Prostate gland (tissue), 2 donors: Measurements from ENCODE around the gene COX6B1.

ENCODE experiments used
- POLR2AphosphoS5 ChIP-seq: sonication (generic); formaldehyde crosslinking; IDR thresholded peaks from one replicate; pipeline ENCODE4 v1.6.1; 2017; ENCODE audit warnings: antibody characterized with exemption
- TF ChIP-seq, protein P1 (sequence below), 4 experiments: fragments of 200-600 bp in 2 of 4; fragments of 450-650 bp in 2 of 4; sonication (generic) in 2 of 4; IDR thresholded peaks; 1 replicate in 3 of 4; 2 replicates in 1 of 4; pipeline ENCODE4 v1.5.1; 2016 to 2019; ENCODE audit warnings: antibody characterized with exemption in 4 of 4, mild to moderate bottlenecking in 2 of 4, moderate library complexity in 2 of 4

DNA sequence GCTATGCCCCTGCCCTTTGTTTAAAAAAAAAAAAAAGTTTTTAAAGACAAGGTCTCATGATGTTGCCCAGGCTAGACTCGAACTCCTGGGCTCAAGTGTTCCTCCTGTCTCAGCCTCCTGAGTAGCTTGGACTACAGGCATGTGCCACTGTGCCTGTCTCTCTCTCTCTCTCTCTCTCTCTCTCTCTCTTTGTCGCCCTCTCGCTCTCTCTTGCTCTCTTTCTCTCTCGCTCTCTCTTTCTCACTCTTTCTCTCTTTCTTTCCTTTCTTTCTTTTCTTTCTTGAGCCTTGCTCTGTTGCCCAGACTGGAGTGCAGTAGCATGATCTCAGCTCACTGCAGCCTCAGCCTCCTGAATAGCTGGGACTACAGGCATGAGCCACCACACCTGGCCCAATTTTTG is 7.5 kb downstream of the COX6B1 start:
- TF ChIP-seq, protein P1, sequence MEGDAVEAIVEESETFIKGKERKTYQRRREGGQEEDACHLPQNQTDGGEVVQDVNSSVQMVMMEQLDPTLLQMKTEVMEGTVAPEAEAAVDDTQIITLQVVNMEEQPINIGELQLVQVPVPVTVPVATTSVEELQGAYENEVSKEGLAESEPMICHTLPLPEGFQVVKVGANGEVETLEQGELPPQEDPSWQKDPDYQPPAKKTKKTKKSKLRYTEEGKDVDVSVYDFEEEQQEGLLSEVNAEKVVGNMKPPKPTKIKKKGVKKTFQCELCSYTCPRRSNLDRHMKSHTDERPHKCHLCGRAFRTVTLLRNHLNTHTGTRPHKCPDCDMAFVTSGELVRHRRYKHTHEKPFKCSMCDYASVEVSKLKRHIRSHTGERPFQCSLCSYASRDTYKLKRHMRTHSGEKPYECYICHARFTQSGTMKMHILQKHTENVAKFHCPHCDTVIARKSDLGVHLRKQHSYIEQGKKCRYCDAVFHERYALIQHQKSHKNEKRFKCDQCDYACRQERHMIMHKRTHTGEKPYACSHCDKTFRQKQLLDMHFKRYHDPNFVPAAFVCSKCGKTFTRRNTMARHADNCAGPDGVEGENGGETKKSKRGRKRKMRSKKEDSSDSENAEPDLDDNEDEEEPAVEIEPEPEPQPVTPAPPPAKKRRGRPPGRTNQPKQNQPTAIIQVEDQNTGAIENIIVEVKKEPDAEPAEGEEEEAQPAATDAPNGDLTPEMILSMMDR (IDR thresholded peaks at IDR 0.05) = no peak
- TF ChIP-seq POLR2AphosphoS5 = no peak
